DND-41 (cell line): ENCODE results near the gene PEX5L.

Experiments used
- ATAC-seq: fragments of 200-7000 bp; cut with Tn5 transposase; 3 replicates; pipeline ENCODE4 v1.9.1; 2021; ENCODE audit warnings: low read depth; ENCODE audit not compliant: insufficient read depth
- DNase-seq: peaks from one replicate; pipeline ENCODE4 v3.0.0-alpha.2; 2020
- H2AFZ ChIP-seq: 2 replicates; pipeline ENCODE4 v1.6.0; 2012; ENCODE audit warnings: low read depth, low read length
- H3K27ac ChIP-seq: 2 replicates; pipeline ENCODE4 v1.5.1; 2012; ENCODE audit warnings: low read length, inconsistent platforms
- H3K27me3 ChIP-seq: fragments of 200-600 bp; sonication (generic); 2 replicates; pipeline ENCODE4 v1.6.0; 2012; ENCODE audit warnings: low read length, mild to moderate bottlenecking, inconsistent platforms; ENCODE audit not compliant: insufficient read depth, poor library complexity
- H3K36me3 ChIP-seq: 2 replicates; pipeline ENCODE4 v1.5.1; 2012; ENCODE audit warnings: low read length, inconsistent platforms; ENCODE audit not compliant: insufficient read depth
- H3K4me1 ChIP-seq: 2 replicates; pipeline ENCODE4 v1.5.1; 2012; ENCODE audit warnings: mild to moderate bottlenecking, low read length; ENCODE audit not compliant: insufficient read depth
- H3K4me2 ChIP-seq: 2 replicates; pipeline ENCODE4 v1.6.0; 2012; ENCODE audit warnings: mild to moderate bottlenecking, moderate library complexity, low read length, inconsistent platforms; ENCODE audit not compliant: insufficient read depth
- H3K4me3 ChIP-seq, 2 experiments: fragments of 200-600 bp in 1 of 2; shearing (Covaris generic) in 1 of 2; 2 replicates each; pipeline ENCODE4 v1.5.1; 2012 to 2016; ENCODE audit warnings: inconsistent platforms in 2 of 2, low read length in 2 of 2, mild to moderate bottlenecking in 2 of 2, low read depth in 1 of 2, moderate library complexity in 1 of 2
- H3K79me2 ChIP-seq: 2 replicates; pipeline ENCODE4 v1.6.0; 2012; ENCODE audit warnings: low read length, inconsistent platforms; ENCODE audit not compliant: insufficient read depth
- H3K9ac ChIP-seq: 2 replicates; pipeline ENCODE4 v1.6.0; 2012; ENCODE audit warnings: low read depth, mild to moderate bottlenecking, inconsistent platforms, low read length, moderate library complexity
- H3K9me3 ChIP-seq: 2 replicates; pipeline ENCODE4 v1.5.1; 2012; ENCODE audit warnings: low read length, moderate library complexity, mild to moderate bottlenecking, inconsistent platforms; ENCODE audit not compliant: insufficient read depth, severe bottlenecking
- H4K20me1 ChIP-seq: 2 replicates; pipeline ENCODE4 v1.6.0; 2012; ENCODE audit warnings: low read length; ENCODE audit not compliant: insufficient read depth
- EZH2 ChIP-seq: IDR thresholded peaks from 3 replicates; pipeline ENCODE4 v1.6.1; 2012; ENCODE audit warnings: borderline replicate concordance, low read depth, mild to moderate bottlenecking, moderate library complexity, low read length, inconsistent platforms; ENCODE audit not compliant: severe bottlenecking
- TF ChIP-seq, protein P1 (sequence below): IDR thresholded peaks from 2 replicates; pipeline ENCODE4 v1.5.1; 2012; ENCODE audit warnings: borderline replicate concordance, low read length, moderate library complexity, mild to moderate bottlenecking; ENCODE audit not compliant: poor library complexity, severe bottlenecking; ENCODE audit errors: extremely low read depth

PEX5L gene

GRCh38 chr3:179882292-179882691, 154.4 kb downstream of the PEX5L start:
- H3K4me2 ChIP-seq: no peak overlapping the region
- H3K9ac ChIP-seq: no peak overlapping the region
- no peaks in the 10 kb centered on the region for H4K20me1 ChIP-seq
- no peak for ATAC-seq
- no peaks in the 10 kb centered on the region for H3K4me1 ChIP-seq
- H2AFZ ChIP-seq: no peak overlapping the region
- H3K4me3 ChIP-seq: no peak overlapping the region
- TF ChIP-seq, protein P1, sequence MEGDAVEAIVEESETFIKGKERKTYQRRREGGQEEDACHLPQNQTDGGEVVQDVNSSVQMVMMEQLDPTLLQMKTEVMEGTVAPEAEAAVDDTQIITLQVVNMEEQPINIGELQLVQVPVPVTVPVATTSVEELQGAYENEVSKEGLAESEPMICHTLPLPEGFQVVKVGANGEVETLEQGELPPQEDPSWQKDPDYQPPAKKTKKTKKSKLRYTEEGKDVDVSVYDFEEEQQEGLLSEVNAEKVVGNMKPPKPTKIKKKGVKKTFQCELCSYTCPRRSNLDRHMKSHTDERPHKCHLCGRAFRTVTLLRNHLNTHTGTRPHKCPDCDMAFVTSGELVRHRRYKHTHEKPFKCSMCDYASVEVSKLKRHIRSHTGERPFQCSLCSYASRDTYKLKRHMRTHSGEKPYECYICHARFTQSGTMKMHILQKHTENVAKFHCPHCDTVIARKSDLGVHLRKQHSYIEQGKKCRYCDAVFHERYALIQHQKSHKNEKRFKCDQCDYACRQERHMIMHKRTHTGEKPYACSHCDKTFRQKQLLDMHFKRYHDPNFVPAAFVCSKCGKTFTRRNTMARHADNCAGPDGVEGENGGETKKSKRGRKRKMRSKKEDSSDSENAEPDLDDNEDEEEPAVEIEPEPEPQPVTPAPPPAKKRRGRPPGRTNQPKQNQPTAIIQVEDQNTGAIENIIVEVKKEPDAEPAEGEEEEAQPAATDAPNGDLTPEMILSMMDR: no peak
- TF ChIP-seq EZH2: no peak
- H3K27me3 ChIP-seq: no peaks in the 10 kb centered on the region
- peaks cover 83% of the 10 kb centered on the region for H3K36me3 ChIP-seq
- H3K27ac ChIP-seq: no peak overlapping the region
- DNase-seq: no peak
- H3K9me3 ChIP-seq: no peaks in the 10 kb centered on the region
- no peaks in the 10 kb centered on the region for H3K79me2 ChIP-seq

GRCh38 chr3:179881791-179882190, 154.9 kb downstream of the PEX5L start:
- DNase-seq (no peak), ATAC-seq (no peak)
- Histone ChIP-seq H3K36me3 (peaks cover 83% of the 10 kb centered on the region), H3K79me2 (no peaks in the 10 kb centered on the region), H3K27ac (no peak overlapping the region), H3K9ac (no peak overlapping the region), H3K4me1 (no peaks in the 10 kb centered on the region), H3K4me3 (no peak overlapping the region), H3K4me2 (no peak overlapping the region), H4K20me1 (no peaks in the 10 kb centered on the region), H3K9me3 (no peaks in the 10 kb centered on the region), H3K27me3 (no peaks in the 10 kb centered on the region), H2AFZ (no peak overlapping the region)
- TF ChIP-seq, protein P1: no peak
- TF ChIP-seq EZH2: no peak

DNA sequence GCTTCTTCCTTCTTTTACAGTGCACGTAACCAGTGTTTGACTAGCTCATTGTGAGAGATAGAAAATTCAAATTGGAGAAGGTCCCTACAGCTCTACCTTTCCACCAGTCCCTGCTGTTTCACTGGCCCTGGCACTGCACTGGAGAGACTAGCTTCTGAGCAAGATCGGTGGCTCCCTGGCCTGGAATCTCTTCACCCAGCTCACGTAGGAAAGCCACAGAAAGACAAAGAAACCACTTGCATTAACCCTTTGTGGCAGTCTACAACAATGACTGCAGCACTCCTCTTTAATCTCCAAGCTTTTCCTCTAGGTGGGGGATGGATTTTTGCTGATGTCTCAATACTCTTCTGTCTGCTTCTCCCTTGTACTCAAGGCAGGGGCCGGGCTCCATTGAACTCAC, 155.9 kb downstream of the PEX5L start:
- 0 out of 3 replicates have a peak, but pooled peaks have one; percentile 22 for ATAC-seq
- no peak for TF ChIP-seq EZH2
- TF ChIP-seq, protein P1: no peak
- no peak for DNase-seq
- Histone ChIP-seq H4K20me1 (no peaks in the 10 kb centered on the region), H3K36me3 (peaks cover 83% of the 10 kb centered on the region), H3K79me2 (no peaks in the 10 kb centered on the region), H2AFZ (no peak overlapping the region), H3K9me3 (no peaks in the 10 kb centered on the region), H3K4me2 (no peak overlapping the region), H3K27ac (no peak overlapping the region), H3K4me1 (no peaks in the 10 kb centered on the region), H3K9ac (no peak overlapping the region), H3K27me3 (no peaks in the 10 kb centered on the region), H3K4me3 (no peak overlapping the region)

- Histone ChIP-seq H3K9ac (no peak overlapping the region), H3K79me2 (no peaks in the 10 kb centered on the region), H3K4me1 (no peaks in the 10 kb centered on the region), H3K9me3 (no peaks in the 10 kb centered on the region), H3K27ac (no peak overlapping the region), H4K20me1 (no peaks in the 10 kb centered on the region), H3K27me3 (no peaks in the 10 kb centered on the region), H2AFZ (no peak overlapping the region), H3K36me3 (peaks cover 93% of the 10 kb centered on the region), H3K4me3 (no peak overlapping the region), H3K4me2 (no peak overlapping the region)
- TF ChIP-seq, protein P1: no peak
- TF ChIP-seq EZH2: no peak
- DNase-seq (no peak), ATAC-seq (no peak)
Measured at GRCh38 chr3:179876440-179876839, 160.3 kb downstream of the PEX5L start.
